ENCODE results near the gene RBM38. TPM values are rescaled to one million over a fixed set of nuclear protein-coding genes. Genes with fewer than 3 reads are reported as not detected.
A peak's percentile ranks its signal among the peaks of the same experiment; 100 is the strongest.

The RBM38 gene
- total RNA-seq, 2 experiments from 2014 or later = 53.8 to 57.1 TPM

- ATAC-seq (no peak), DNase-seq (no peak)
- peaks cover 63% of the 10 kb centered on the region for H3K36me3 Mint-ChIP-seq (ENCODE audit: low read depth)
- H3K4me3 Mint-ChIP-seq = no peak overlapping the region
- POLR2A ChIA-PET = no interaction called here
- peaks cover 18% of the 10 kb centered on the region for H3K4me1 Mint-ChIP-seq (ENCODE audit: low read depth)
- H3K27me3 Mint-ChIP-seq (ENCODE audit: low read depth) = no peaks in the 10 kb centered on the region
- no peaks in the 10 kb centered on the region for H3K9me3 Mint-ChIP-seq (ENCODE audit: insufficient read depth)
- CTCF ChIA-PET = interaction anchor here (0.6 to 2.3 kb wide), 2 partner anchors 122 to 221 kb away, joined by 3 to 8 read pairs; no protein-coding TSS in a partner anchor
- H3K27ac Mint-ChIP-seq = no peak overlapping the region
Observed at GRCh38 chr20:57375652-57376230, 15.5 kb upstream of the RBM38 start.

GRCh38 chr20:57377350-57377749 is 13.8 kb upstream of the RBM38 start:
- peaks cover 49% of the 10 kb centered on the region for H3K36me3 Mint-ChIP-seq (ENCODE audit: low read depth)
- no peaks in the 10 kb centered on the region for H3K27me3 Mint-ChIP-seq (ENCODE audit: low read depth)
- ChIA-PET CTCF (interaction anchor here (1.0 to 2.3 kb wide), 2 partner anchors 118 to 219 kb away, joined by 3 to 8 read pairs; no protein-coding TSS in a partner anchor), POLR2A (no interaction called here)
- DNase-seq (no peak), ATAC-seq (no peak)
- no peaks in the 10 kb centered on the region for H3K9me3 Mint-ChIP-seq (ENCODE audit: insufficient read depth)
- peaks cover 26% of the 10 kb centered on the region for H3K4me1 Mint-ChIP-seq (ENCODE audit: low read depth)
- peak overlapping the region; percentile 3 for H3K27ac Mint-ChIP-seq
- no peak overlapping the region for H3K4me3 Mint-ChIP-seq

GRCh38 chr20:57378107-57378506 is 13.1 kb upstream of the RBM38 start:
- Mint-ChIP-seq H3K9me3 (ENCODE audit: insufficient read depth) (no peaks in the 10 kb centered on the region), H3K4me1 (ENCODE audit: low read depth) (peaks cover 33% of the 10 kb centered on the region), H3K27me3 (ENCODE audit: low read depth) (no peaks in the 10 kb centered on the region), H3K36me3 (ENCODE audit: low read depth) (peaks cover 52% of the 10 kb centered on the region), H3K4me3 (no peak overlapping the region), H3K27ac (no peak overlapping the region)
- POLR2A ChIA-PET = no interaction called here
- DNase-seq (no peak), ATAC-seq (no peak)
- CTCF ChIA-PET = interaction anchor here (5.1 kb wide), 1 partner anchor 118 kb away, joined by 41 read pairs; no protein-coding TSS in a partner anchor

- Mint-ChIP-seq H3K4me3 (no peak overlapping the region), H3K27me3 (ENCODE audit: low read depth) (no peaks in the 10 kb centered on the region), H3K36me3 (ENCODE audit: low read depth) (peaks cover 46% of the 10 kb centered on the region), H3K9me3 (ENCODE audit: insufficient read depth) (no peaks in the 10 kb centered on the region), H3K27ac (no peak overlapping the region), H3K4me1 (ENCODE audit: low read depth) (peaks cover 32% of the 10 kb centered on the region)
- no peak for ATAC-seq
- no peak for DNase-seq
- ChIA-PET POLR2A (interaction anchor here (0.9 kb wide), 1 partner anchor 27 kb away, joined by 3 read pairs; the partner anchor contains the start of gene RAE1), CTCF (interaction anchor here (0.9 to 5.1 kb wide), 8 partner anchors 10 to 218 kb away, joined by 3 to 41 read pairs (median 5); no protein-coding TSS in a partner anchor)
Observed at GRCh38 chr20:57378646-57379262, 12.4 kb upstream of the RBM38 start.

- POLR2A ChIA-PET = interaction anchor here (0.9 kb wide), 2 partner anchors 13 to 28 kb away, joined by 3 to 4 read pairs; partner anchors contain the start of gene RAE1
- no peak for ATAC-seq
- DNase-seq = no peak
Observed at GRCh38 chr20:57379263-57379647, 11.9 kb upstream of the RBM38 start.

GRCh38 chr20:57380081-57380750 is 11.0 kb upstream of the RBM38 start:
- Mint-ChIP-seq H3K36me3 (ENCODE audit: low read depth) (peaks cover 34% of the 10 kb centered on the region), H3K9me3 (ENCODE audit: insufficient read depth) (no peaks in the 10 kb centered on the region), H3K4me1 (ENCODE audit: low read depth) (peaks cover 23% of the 10 kb centered on the region), H3K27ac (no peak overlapping the region), H3K4me3 (no peak overlapping the region), H3K27me3 (ENCODE audit: low read depth) (no peaks in the 10 kb centered on the region)
- ChIA-PET POLR2A (interaction anchor here (0.9 kb wide), 1 partner anchor 12 kb away, joined by 4 read pairs; no protein-coding TSS in a partner anchor), CTCF (interaction anchor here (1.0 to 5.1 kb wide), 13 partner anchors 8 to 216 kb away, joined by 3 to 41 read pairs (median 6); partner anchors contain the start of gene RBM38)
- ATAC-seq = no peak
- DNase-seq = no peak

More at GRCh38 chr20:57379263-57379647, 11.9 kb upstream of the RBM38 start:
- Mint-ChIP-seq H3K4me3 (no peak overlapping the region), H3K4me1 (ENCODE audit: low read depth) (peaks cover 30% of the 10 kb centered on the region), H3K36me3 (ENCODE audit: low read depth) (peaks cover 43% of the 10 kb centered on the region), H3K27me3 (ENCODE audit: low read depth) (no peaks in the 10 kb centered on the region), H3K27ac (no peak overlapping the region), H3K9me3 (ENCODE audit: insufficient read depth) (no peaks in the 10 kb centered on the region)
- CTCF ChIA-PET = interaction anchor here (0.9 to 5.1 kb wide), 9 partner anchors 9 to 218 kb away, joined by 3 to 41 read pairs (median 5); no protein-coding TSS in a partner anchor

- no peaks in the 10 kb centered on the region for H3K27me3 Mint-ChIP-seq (ENCODE audit: low read depth)
- H3K4me3 Mint-ChIP-seq = no peak overlapping the region
- H3K27ac Mint-ChIP-seq = no peak overlapping the region
- ChIA-PET CTCF (interaction anchor here (0.6 to 5.1 kb wide), 22 partner anchors 8 to 338 kb away, joined by 3 to 41 read pairs (median 4); partner anchors contain the start of gene RBM38), POLR2A (interaction anchor here (1.0 to 1.3 kb wide), 2 partner anchors 9 to 10 kb away, joined by 3 to 4 read pairs; partner anchors contain the start of gene RBM38)
- no peaks in the 10 kb centered on the region for H3K9me3 Mint-ChIP-seq (ENCODE audit: insufficient read depth)
- H3K4me1 Mint-ChIP-seq (ENCODE audit: low read depth) = peaks cover 20% of the 10 kb centered on the region
- DNase-seq = peak; percentile 89
- peaks cover 22% of the 10 kb centered on the region for H3K36me3 Mint-ChIP-seq (ENCODE audit: low read depth)
- peak; percentile 84 for ATAC-seq
Observed at GRCh38 chr20:57381596-57382503, 9.3 kb upstream of the RBM38 start.

- Mint-ChIP-seq H3K4me1 (ENCODE audit: low read depth) (peaks cover 20% of the 10 kb centered on the region), H3K9me3 (ENCODE audit: insufficient read depth) (no peaks in the 10 kb centered on the region), H3K27ac (no peak overlapping the region), H3K27me3 (ENCODE audit: low read depth) (no peaks in the 10 kb centered on the region), H3K4me3 (no peak overlapping the region), H3K36me3 (ENCODE audit: low read depth) (peaks cover 15% of the 10 kb centered on the region)
- no peak for DNase-seq
- no peak for ATAC-seq
- POLR2A ChIA-PET = no interaction called here
- CTCF ChIA-PET = interaction anchor here (0.6 to 5.1 kb wide), 16 partner anchors 8 to 124 kb away, joined by 3 to 41 read pairs (median 6); partner anchors contain the start of gene RBM38
Observed at GRCh38 chr20:57382516-57382915, 8.7 kb upstream of the RBM38 start.

- ChIA-PET CTCF (interaction anchor here (1.1 to 3.8 kb wide), 6 partner anchors 9 to 211 kb away, joined by 3 to 17 read pairs (median 5); no protein-coding TSS in a partner anchor), POLR2A (no interaction called here)
- H3K9me3 Mint-ChIP-seq (ENCODE audit: insufficient read depth) = no peaks in the 10 kb centered on the region
- no peak for ATAC-seq
- peaks cover 22% of the 10 kb centered on the region for H3K4me1 Mint-ChIP-seq (ENCODE audit: low read depth)
- no peak overlapping the region for H3K4me3 Mint-ChIP-seq
- DNase-seq = no peak
- no peaks in the 10 kb centered on the region for H3K27me3 Mint-ChIP-seq (ENCODE audit: low read depth)
- peaks cover 7% of the 10 kb centered on the region for H3K36me3 Mint-ChIP-seq (ENCODE audit: low read depth)
- H3K27ac Mint-ChIP-seq = no peak overlapping the region
Observed at GRCh38 chr20:57383447-57384347, 7.5 kb upstream of the RBM38 start.

GRCh38 chr20:57384486-57384885 is 6.7 kb upstream of the RBM38 start:
- ChIA-PET CTCF (interaction anchor here (1.7 kb wide), 1 partner anchor 14 kb away, joined by 5 read pairs; no protein-coding TSS in a partner anchor), POLR2A (interaction anchor here (1.3 kb wide), 1 partner anchor 14 kb away, joined by 5 read pairs; no protein-coding TSS in a partner anchor)
- Mint-ChIP-seq H3K4me1 (ENCODE audit: low read depth) (peaks cover 26% of the 10 kb centered on the region), H3K27me3 (ENCODE audit: low read depth) (no peaks in the 10 kb centered on the region), H3K36me3 (ENCODE audit: low read depth) (peaks cover 4% of the 10 kb centered on the region), H3K9me3 (ENCODE audit: insufficient read depth) (no peaks in the 10 kb centered on the region), H3K4me3 (no peak overlapping the region), H3K27ac (no peak overlapping the region)
- ATAC-seq (no peak), DNase-seq (no peak)

Data from activated CD8-positive, alpha-beta T cell treated with anti-CD3 and anti-CD28 coated beads, Interleukin-2, amount 10 ng/mL, durations not matched to agents 7 days and 5 days (primary cell).